ENCODE results near the gene KLC3. TPM values are rescaled to one million over a fixed set of nuclear protein-coding genes. Genes with fewer than 3 reads are reported as not detected.

KLC3 gene
- total RNA-seq, 1 donor from 2014 or later: 8.9 TPM

- H3K4me3 ChIP-seq (ENCODE audit: low read depth, low read length): no peak overlapping the region
- TF ChIP-seq CTCF (IDR thresholded peaks at IDR 0.05; ENCODE audit: insufficient read depth, low read length, poor library complexity, severe bottlenecking): no peak
These were observed 11.5 kb downstream of the KLC3 start for GRCh38 chr19:45352062-45352461.

GRCh38 chr19:45352471-45352870 is 11.9 kb downstream of the KLC3 start:
- TF ChIP-seq CTCF (IDR thresholded peaks at IDR 0.05; ENCODE audit: insufficient read depth, low read length, poor library complexity, severe bottlenecking): no peak

More at GRCh38 chr19:45352062-45352461, 11.5 kb downstream of the KLC3 start:
- Histone ChIP-seq H3K27me3 (ENCODE audit: control insufficient read depth, insufficient read depth, low read length) (peaks cover 9% of the 10 kb centered on the region), H3K36me3 (ENCODE audit: control insufficient read depth, insufficient read depth, low read length) (peaks cover 1% of the 10 kb centered on the region)
- DNase-seq (ENCODE audit: low read depth): no peak

GRCh38 chr19:45352914-45353796 is 12.6 kb downstream of the KLC3 start:
- TF ChIP-seq CTCF (IDR thresholded peaks at IDR 0.05; ENCODE audit: insufficient read depth, low read length, poor library complexity, severe bottlenecking): no peak
- H3K27me3 ChIP-seq (ENCODE audit: control insufficient read depth, insufficient read depth, low read length): peaks cover under 1% of the 10 kb centered on the region
- DNase-seq (ENCODE audit: low read depth): no peak
- no peak overlapping the region for H3K4me3 ChIP-seq (ENCODE audit: low read depth, low read length)
- peaks cover 1% of the 10 kb centered on the region for H3K36me3 ChIP-seq (ENCODE audit: control insufficient read depth, insufficient read depth, low read length)

More at GRCh38 chr19:45352471-45352870, 11.9 kb downstream of the KLC3 start:
- H3K36me3 ChIP-seq (ENCODE audit: control insufficient read depth, insufficient read depth, low read length): peaks cover 1% of the 10 kb centered on the region
- H3K27me3 ChIP-seq (ENCODE audit: control insufficient read depth, insufficient read depth, low read length): peaks cover 7% of the 10 kb centered on the region
- DNase-seq (ENCODE audit: low read depth): no peak
- no peak overlapping the region for H3K4me3 ChIP-seq (ENCODE audit: low read depth, low read length)

- DNase-seq (ENCODE audit: low read depth): no peak
- H3K36me3 ChIP-seq (ENCODE audit: control insufficient read depth, insufficient read depth, low read length): peaks cover 1% of the 10 kb centered on the region
- H3K4me3 ChIP-seq (ENCODE audit: low read depth, low read length): no peak overlapping the region
- no peak for TF ChIP-seq CTCF (IDR thresholded peaks at IDR 0.05; ENCODE audit: insufficient read depth, low read length, poor library complexity, severe bottlenecking)
- no peaks in the 10 kb centered on the region for H3K27me3 ChIP-seq (ENCODE audit: control insufficient read depth, insufficient read depth, low read length)
These were observed 13.8 kb downstream of the KLC3 start for GRCh38 chr19:45354241-45354842.

GRCh38 chr19:45355402-45355801 is 14.9 kb downstream of the KLC3 start:
- Histone ChIP-seq H3K4me3 (ENCODE audit: low read depth, low read length) (no peak overlapping the region), H3K27me3 (ENCODE audit: control insufficient read depth, insufficient read depth, low read length) (no peaks in the 10 kb centered on the region), H3K36me3 (ENCODE audit: control insufficient read depth, insufficient read depth, low read length) (peaks cover 1% of the 10 kb centered on the region)
- no peak for DNase-seq (ENCODE audit: low read depth)
- TF ChIP-seq CTCF (IDR thresholded peaks at IDR 0.05; ENCODE audit: insufficient read depth, low read length, poor library complexity, severe bottlenecking): no peak

Measured in kidney epithelial cell (primary cell).